ENCODE results near the gene ZNF598.
A peak's percentile ranks its signal among the peaks of the same experiment; 100 is the strongest.

DNA sequence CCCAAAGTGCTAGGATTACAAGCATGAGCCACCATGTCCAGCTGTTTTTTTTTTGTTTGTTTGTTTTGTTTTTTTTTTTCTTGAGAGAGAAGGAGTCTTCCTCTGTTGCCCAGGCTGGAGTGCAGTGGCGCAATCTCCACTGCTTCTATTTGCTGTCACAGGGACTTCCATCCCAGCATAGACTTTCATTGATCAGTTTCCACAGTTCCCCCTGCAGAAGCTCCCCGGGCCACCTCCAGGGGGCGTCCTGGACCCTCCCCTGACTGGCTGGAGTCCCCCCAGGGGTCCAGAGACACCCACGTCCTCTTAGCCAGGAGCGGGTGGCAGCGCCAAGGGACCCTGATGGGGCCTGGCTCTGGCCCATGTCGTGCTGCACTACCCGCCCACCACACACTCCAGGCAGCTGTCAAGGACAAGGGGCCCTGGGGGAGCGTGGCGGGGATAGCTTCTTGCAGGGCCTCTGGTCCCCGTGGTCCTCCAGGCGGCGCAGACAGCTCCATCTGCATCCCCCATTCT, 6.8 kb upstream of the ZNF598 start:
- TF ChIP-seq POLR2A (IDR thresholded peaks at IDR 0.05) (no peak), CTCF (IDR thresholded peaks at IDR 0.05) (peak in 2 of 6 experiments; percentile 10 to 11), EP300 (IDR thresholded peaks at IDR 0.05) (no peak)

All from upper lobe of left lung (tissue), 4 donors.